NCI-H2107 treated with DMSO at 0.1 percent for 48 hours (cell line): ENCODE results near the gene GALNT14.

Experiments used
- DNase-seq: peaks from one replicate; lab custom pipeline; 2025; ENCODE audit not compliant: unreplicated experiment; lab: John Stamatoyannopoulos, UW

Gene GALNT14

GRCh38 chr2:31136732-31137131 lies 1.5 kb downstream of the GALNT14 start:
- no peak for DNase-seq

GRCh38 chr2:31136000-31136399 lies 2.2 kb downstream of the GALNT14 start:
- DNase-seq, result no peak

- DNase-seq, result no peak
Observed at GRCh38 chr2:31134480-31134879, 3.8 kb downstream of the GALNT14 start.

- DNase-seq, result no peak
Observed at GRCh38 chr2:31132786-31133185, 5.5 kb downstream of the GALNT14 start.

DNA sequence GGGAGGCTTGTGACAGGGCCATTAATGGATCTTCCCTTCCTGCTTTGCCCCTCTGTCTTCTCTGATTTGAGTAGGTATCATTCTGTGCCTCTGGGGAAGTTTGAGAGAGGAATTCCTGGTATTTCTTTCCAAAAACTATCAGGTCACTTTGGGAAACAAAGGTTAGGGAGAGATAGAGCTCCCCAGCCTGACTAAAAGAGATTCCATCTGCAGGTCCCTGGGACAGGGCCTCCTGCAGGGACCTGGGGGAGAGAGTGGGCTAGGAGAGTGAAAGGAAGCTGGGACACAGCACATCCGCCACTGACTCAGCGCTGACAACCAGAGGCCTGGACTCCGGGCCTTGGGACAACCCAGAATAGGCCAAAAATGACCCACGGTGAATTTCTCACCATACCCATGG lies 6.4 kb downstream of the GALNT14 start:
- DNase-seq, result no peak

GRCh38 chr2:31129375-31130171 lies 8.7 kb downstream of the GALNT14 start:
- DNase-seq, result no peak

GRCh38 chr2:31127931-31128330 lies 10.3 kb downstream of the GALNT14 start:
- no peak for DNase-seq

DNA sequence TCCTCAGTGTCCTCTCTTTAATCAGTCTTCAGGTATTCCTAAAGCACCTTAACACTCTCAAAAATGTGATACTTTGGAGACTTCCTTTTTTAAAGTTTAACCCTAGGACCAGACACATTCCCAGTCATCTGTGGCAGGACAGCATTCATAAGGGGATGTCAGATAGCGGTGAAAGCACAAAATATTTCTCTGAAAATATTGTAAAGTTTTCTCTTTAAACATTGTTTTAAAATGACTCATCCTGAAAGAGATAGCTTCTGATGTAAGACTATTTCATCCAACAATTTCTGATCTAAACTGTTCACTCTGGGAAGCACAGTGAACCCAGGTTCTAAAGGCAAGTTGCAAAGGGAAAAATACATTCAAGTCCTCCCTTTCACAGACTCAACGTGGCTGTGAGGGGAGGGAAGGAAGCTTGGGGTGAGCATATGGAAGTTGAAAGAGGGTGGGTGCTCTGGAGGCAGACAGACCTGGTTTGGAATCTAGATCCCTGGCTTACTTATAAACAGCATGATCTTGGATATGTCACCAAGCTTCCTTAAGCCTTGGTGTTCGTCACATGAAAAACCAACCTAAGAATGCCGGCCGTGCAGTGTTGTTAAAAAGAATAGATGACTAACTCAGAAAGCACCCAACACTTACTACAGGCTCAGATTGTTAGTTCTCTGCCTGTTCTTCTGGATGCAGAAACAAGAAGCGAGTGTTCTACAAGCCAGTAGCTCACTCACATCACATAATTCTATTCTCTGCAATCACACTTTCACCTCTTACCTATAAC lies 12.1 kb downstream of the GALNT14 start:
- no peak for DNase-seq

DNA sequence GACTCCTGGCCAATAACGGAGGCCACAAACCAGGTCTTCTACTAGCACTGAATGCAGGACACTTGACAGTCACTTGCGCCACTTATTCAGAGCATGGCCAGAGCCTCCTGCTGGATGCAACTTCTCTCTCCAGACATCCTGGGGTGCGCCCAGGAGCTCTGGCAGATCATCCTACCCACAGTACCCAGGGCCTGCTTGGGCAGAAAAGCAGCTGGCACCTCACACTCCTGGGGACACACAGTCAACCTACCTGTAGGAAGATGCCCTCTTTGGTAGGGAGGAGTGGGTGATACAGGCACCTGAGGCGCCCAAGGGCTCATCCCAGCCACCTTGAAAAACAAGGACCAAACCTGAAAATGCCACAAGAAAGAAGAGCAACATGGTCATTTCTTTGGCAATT lies 13.3 kb downstream of the GALNT14 start:
- no peak for DNase-seq

GRCh38 chr2:31122133-31122532 lies 16.1 kb downstream of the GALNT14 start:
- no peak for DNase-seq

GRCh38 chr2:31113765-31114164 lies 24.5 kb downstream of the GALNT14 start:
- no peak for DNase-seq

DNA sequence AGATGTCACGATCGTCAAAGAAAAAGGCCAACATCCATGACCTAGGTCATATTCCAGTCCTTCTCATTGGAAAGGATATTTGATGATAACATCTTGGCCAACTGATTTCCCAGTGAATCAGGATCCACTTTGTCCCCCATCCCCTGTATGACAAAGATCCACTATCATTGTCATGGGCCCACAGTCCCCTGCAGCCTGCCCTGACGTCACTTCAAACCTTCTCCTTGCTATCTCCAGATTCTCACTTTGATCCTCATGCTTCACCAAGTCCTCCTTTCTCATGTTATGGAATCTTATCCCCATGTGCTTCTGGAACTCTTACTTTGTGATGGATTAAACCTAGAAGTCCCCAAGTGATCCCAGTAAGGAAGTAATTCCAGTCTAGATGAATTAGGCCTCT lies 25.7 kb downstream of the GALNT14 start:
- DNase-seq, result no peak

- no peak for DNase-seq
Observed at GRCh38 chr2:31110998-31111397, 27.2 kb downstream of the GALNT14 start.

GRCh38 chr2:31110431-31110830 lies 27.8 kb downstream of the GALNT14 start:
- no peak for DNase-seq

DNA sequence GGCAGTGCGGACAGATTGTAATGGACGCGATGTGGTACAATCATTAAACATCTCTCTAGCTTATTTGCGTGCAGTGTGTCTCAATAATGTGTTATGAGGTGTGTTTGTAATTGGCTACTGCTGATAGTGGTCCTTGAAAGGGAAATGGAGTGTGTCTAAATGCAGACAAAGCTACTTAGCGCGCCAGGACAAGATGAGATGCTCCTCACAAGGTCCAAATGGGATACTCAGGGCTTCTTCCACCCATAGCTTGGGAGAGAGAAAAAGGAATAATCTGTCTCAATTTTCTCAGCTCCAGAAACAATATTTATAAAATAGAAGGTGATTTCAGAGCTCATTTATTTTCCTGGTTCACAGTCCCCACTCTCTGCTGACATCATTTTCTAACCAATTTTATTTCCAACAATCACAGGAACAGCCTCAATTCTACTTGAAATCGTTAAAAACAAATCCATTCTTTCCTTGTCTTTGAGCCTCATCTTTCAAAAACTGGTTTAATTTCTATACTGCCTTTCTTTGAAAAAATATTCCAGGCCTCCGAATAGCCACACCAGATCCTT lies 28.5 kb downstream of the GALNT14 start:
- no peak for DNase-seq

DNA sequence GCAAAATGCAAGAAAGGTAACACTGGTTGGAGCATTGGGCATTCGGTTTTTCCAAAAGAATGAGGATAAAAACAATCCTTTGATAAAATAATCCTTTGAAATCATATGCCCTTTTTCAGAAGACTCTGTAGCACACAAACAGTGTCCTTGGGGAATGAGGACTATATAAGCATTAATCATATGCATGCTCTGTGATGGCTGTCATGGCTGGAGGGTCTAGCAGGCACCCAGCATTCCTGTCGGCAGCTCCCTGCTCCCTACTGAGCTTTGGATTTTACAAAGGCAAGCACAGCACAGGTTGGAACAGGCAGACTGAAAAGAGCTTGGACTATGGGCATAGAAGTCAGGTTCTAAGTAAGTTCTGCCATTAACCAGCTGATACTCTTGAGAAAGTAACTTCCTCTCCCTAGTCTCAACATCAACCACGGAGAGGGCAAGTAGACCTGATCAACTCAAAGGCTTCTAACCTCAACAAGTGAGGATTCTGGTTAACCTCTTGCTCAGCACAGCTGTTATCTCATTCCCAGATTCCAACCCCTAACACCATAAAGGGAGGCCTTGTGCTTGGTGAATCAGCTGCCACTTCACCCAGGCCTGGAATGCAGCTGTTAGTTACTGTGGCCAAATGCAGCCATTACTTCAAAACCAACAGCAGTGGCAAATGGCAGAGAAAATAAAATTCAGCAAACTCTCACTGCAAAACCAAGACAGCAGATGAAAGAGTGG lies 29.5 kb downstream of the GALNT14 start:
- no peak for DNase-seq

GRCh38 chr2:31107591-31108300 lies 30.5 kb downstream of the GALNT14 start:
- DNase-seq, result no peak

GRCh38 chr2:31101701-31102100 lies 36.5 kb downstream of the GALNT14 start:
- DNase-seq, result no peak

DNA sequence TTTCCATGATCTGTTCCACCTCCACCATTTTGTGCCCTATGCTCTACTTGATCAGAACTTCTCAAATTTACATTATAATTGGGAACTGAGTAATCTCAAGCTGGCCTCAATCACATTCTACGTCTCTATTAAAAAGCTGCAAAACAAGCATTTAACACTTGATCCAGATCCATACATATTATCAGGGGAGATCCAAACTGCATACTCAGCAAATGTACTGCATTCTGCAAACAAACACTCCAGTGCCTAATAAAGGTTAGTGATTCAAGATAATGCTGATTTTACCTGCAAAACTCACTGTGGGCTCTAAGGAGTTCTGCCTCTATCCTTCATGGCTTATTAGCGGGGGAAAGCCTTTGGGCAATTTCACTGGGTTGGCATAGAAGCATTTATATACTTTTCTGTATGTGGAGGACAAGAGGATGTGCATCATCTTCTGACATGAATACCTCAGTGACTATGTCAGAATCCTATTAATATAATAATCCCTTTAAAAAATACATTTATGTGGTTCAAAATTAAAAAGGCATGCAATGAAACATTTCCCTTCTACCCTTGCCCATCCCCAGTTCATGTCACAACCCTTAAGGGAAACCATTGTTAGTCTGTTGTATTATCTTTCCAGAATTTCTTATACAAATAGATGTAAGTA lies 40.2 kb downstream of the GALNT14 start:
- DNase-seq, result no peak

GRCh38 chr2:31090188-31090587 lies 48.1 kb downstream of the GALNT14 start:
- no peak for DNase-seq
